Uterus (tissue), 4 donors: ENCODE results near the gene ZMYND11. TPM values are rescaled to one million over a fixed set of nuclear protein-coding genes. Genes with fewer than 3 reads are reported as not detected.

Source experiments
- DNase-seq, 2 donors: peaks; one replicate each; pipeline ENCODE4 v3.0.0-alpha.2; 2019 to 2020
- H3K27ac ChIP-seq, 2 donors: fragments of 200-600 bp; sonication (generic); 1 replicate in 1 of 2; 2 replicates in 1 of 2; pipeline ENCODE4 v1.5.1; 2016 to 2018
- H3K27me3 ChIP-seq, 2 donors: fragments of 200-600 bp; sonication (generic); one replicate each; pipeline ENCODE4 v1.5.1; 2018 to 2019; ENCODE audit warnings: control low read depth in 1 of 2
- H3K36me3 ChIP-seq, 2 donors: fragments of 200-600 bp; sonication (generic); one replicate each; pipeline ENCODE4 v1.5.1; 2019; ENCODE audit warnings: control low read depth in 1 of 2
- H3K4me1 ChIP-seq, 2 donors: fragments of 200-600 bp; sonication (generic); one replicate each; pipeline ENCODE4 v1.5.1; 2018 to 2019; ENCODE audit warnings: control low read depth in 1 of 2
- H3K4me3 ChIP-seq, 2 donors: fragments of 200-600 bp; sonication (generic); 1 replicate in 1 of 2; 2 replicates in 1 of 2; pipeline ENCODE4 v1.5.1; 2018 to 2019; ENCODE audit warnings: mild to moderate bottlenecking in 1 of 2
- H3K9me3 ChIP-seq, 2 donors: fragments of 200-600 bp; sonication (generic); one replicate each; pipeline ENCODE4 v1.5.1; 2019; ENCODE audit warnings: control low read depth in 1 of 2
- POLR2A ChIP-seq, 2 donors: fragments of 450-650 bp; IDR thresholded peaks; one replicate each; pipeline ENCODE4 v1.6.1; 2016; ENCODE audit warnings: antibody characterized with exemption in 2 of 2, mild to moderate bottlenecking in 1 of 2, moderate library complexity in 1 of 2
- intact Hi-C: fragments of 100-400 bp; cut with DNase I; formaldehyde crosslinking; loops from one replicate; pipeline ENCODE4 v1.15.1; 2023; ENCODE audit warnings: low total_unique reads
- total RNA-seq, 4 donors: library from RNA; depleted of rRNA in 3 of 4; stranded (reverse); fragments of >200 nt in 3 of 4; gene quantifications; one replicate each; pipeline versions ENCODE4 v1.1.0 to v1.2.4, GENCODE V29; 2014 to 2023
- TF ChIP-seq, protein P1 (sequence below), 4 experiments: fragments of 200-600 bp in 2 of 4; fragments of 450-650 bp in 2 of 4; sonication (generic) in 2 of 4; IDR thresholded peaks; one replicate each; pipeline ENCODE4 v1.5.1; 2016 to 2019; ENCODE audit warnings: antibody characterized with exemption in 4 of 4, mild to moderate bottlenecking in 2 of 4, moderate library complexity in 1 of 4
- donor health status: DM: yes; HTN: yes; CAD: no.

Gene ZMYND11
- total RNA-seq, 4 donors from 2014 or later = 54.1 to 122 (median 104) TPM

DNA sequence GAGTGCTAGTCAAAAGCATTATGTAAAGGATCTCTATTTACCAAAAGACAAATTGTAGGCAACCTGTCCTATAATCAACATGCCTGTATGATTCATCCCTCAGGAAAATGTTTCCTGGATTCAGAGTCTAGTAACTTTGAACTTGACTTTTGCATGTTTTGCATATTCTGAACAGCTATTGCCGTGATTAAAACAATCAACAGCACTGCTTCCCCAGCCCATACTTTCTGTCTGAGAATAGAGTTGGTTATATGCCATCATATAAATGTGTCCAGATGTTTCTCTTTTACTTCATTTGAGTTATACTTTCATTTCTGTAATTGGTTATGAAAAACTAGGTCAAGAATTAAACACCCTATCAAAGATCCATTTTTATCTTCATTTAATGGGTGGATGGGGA lies 83.5 kb downstream of the ZMYND11 start:
- Histone ChIP-seq H3K4me3 (no peak overlapping the region), H3K9me3 (no peaks in the 10 kb centered on the region), H3K4me1 (no peaks in the 10 kb centered on the region), H3K27ac (no peak overlapping the region), H3K36me3 (no peaks in the 10 kb centered on the region), H3K27me3 (no peaks in the 10 kb centered on the region)
- no peak for DNase-seq
- intact Hi-C loops = no loop called here
- TF ChIP-seq, protein P1, sequence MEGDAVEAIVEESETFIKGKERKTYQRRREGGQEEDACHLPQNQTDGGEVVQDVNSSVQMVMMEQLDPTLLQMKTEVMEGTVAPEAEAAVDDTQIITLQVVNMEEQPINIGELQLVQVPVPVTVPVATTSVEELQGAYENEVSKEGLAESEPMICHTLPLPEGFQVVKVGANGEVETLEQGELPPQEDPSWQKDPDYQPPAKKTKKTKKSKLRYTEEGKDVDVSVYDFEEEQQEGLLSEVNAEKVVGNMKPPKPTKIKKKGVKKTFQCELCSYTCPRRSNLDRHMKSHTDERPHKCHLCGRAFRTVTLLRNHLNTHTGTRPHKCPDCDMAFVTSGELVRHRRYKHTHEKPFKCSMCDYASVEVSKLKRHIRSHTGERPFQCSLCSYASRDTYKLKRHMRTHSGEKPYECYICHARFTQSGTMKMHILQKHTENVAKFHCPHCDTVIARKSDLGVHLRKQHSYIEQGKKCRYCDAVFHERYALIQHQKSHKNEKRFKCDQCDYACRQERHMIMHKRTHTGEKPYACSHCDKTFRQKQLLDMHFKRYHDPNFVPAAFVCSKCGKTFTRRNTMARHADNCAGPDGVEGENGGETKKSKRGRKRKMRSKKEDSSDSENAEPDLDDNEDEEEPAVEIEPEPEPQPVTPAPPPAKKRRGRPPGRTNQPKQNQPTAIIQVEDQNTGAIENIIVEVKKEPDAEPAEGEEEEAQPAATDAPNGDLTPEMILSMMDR (IDR thresholded peaks at IDR 0.05) = no peak
- no peak for TF ChIP-seq POLR2A (IDR thresholded peaks at IDR 0.05)

DNA sequence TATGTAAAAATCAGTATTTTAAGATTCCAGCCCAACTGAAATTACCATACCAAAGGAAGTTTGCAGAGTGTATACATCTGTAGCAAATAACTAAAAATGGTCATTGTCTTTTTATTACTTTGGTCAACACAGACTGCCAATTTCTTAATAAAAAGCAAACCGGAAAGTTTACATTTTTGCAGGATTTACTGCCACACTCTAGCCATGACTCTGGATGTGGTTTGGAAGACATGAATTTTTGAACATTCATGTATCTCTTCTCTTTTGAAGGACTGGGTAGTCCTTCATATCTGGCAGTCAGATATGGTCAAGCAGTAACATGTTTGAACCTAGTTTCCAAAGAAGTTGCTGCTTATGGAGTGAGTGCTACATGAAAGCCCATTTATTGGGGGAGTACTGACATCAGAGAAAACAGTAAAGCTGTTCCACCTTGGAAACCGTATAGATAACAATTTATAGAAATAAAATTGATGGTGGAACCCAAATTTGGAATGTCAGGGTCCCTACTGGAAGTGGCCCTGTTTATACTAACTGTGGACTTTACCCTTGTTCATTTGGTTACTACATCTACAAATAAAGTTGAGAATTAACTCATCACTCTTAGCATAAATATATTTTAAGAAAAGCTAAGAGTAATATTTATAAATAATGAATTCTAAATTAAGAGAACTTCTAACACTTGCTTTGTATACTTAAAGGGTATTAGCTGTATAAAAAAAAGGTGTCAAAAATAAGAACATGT lies 84.6 kb downstream of the ZMYND11 start:
- no peaks in the 10 kb centered on the region for H3K36me3 ChIP-seq
- TF ChIP-seq, protein P1 (IDR thresholded peaks at IDR 0.05) = no peak
- TF ChIP-seq POLR2A (IDR thresholded peaks at IDR 0.05) = no peak
- H3K4me3 ChIP-seq = no peak overlapping the region
- DNase-seq = no peak
- intact Hi-C loops = no loop called here
- no peaks in the 10 kb centered on the region for H3K4me1 ChIP-seq
- H3K27ac ChIP-seq = no peak overlapping the region
- H3K9me3 ChIP-seq = no peaks in the 10 kb centered on the region
- H3K27me3 ChIP-seq = no peaks in the 10 kb centered on the region

DNA sequence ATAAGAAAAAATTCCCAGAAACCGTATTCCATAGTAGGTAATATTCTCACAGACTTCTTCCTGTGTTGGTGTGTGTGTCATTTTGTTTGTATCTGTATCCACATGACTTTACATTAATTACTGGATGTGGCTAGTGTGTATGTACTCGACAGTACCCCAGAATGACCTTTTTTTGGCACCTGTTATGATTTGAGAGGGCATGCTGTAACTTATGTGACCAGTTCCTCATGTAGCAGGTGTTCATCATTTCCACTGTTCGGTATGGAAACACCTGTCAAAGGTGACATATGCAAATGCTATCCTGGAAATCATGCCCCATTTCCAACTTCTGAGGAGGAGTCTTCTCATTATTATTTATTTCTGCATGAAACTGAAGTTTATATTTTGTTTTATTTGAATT lies 89.3 kb downstream of the ZMYND11 start:
- TF ChIP-seq, protein P1 (IDR thresholded peaks at IDR 0.05) = no peak
- TF ChIP-seq POLR2A (IDR thresholded peaks at IDR 0.05) = no peak

DNA sequence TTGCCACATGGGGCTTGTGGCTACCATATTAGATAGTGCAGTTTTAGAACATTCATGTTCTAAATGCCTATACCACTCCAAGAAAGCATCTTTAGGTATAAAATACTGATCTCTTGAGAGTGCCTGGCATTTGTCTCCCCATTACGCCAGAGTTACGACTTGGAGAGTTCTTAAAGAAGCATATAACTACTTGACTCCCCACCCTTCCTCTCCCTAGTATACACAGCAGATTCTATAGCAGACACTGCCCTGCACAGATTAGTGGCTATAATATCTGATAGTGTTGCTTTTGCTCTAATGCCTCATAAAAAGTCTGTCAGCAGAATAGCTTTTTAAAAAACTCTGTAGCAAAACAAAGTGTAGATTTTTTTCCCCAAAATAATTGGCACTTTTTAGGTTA lies 90.8 kb downstream of the ZMYND11 start:
- no peak for TF ChIP-seq POLR2A (IDR thresholded peaks at IDR 0.05)
- TF ChIP-seq, protein P1 (IDR thresholded peaks at IDR 0.05) = no peak
- no peaks in the 10 kb centered on the region for H3K27me3 ChIP-seq

More for the DNA sequence above, 89.3 kb downstream of the ZMYND11 start:
- no peaks in the 10 kb centered on the region for H3K27me3 ChIP-seq
- no peak for DNase-seq
- intact Hi-C loops = no loop called here
- H3K36me3 ChIP-seq = no peaks in the 10 kb centered on the region
- no peaks in the 10 kb centered on the region for H3K4me1 ChIP-seq
- no peak overlapping the region for H3K4me3 ChIP-seq
- H3K27ac ChIP-seq = no peak overlapping the region
- H3K9me3 ChIP-seq = no peaks in the 10 kb centered on the region

DNA sequence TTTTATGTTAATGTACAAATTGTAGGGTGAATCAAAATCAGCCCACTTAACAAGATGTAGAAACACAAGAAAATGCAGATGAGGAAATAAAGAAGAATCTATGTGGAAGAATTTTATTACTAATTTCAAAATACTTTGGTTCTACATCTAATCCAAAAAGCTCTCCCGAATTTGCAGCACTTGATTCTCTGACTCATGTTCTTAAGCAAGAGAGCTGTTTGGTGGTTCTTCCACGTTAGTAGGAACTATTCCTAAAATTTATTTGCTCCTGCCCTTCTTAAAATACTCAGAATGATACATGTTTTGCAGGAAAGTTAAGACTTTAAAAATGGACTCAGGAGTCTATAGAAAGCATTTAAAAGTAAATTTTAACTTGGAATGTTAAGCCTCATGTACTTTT lies 91.8 kb downstream of the ZMYND11 start:
- Histone ChIP-seq H3K4me1 (no peaks in the 10 kb centered on the region), H3K9me3 (no peaks in the 10 kb centered on the region), H3K27me3 (no peaks in the 10 kb centered on the region), H3K4me3 (no peak overlapping the region), H3K36me3 (no peaks in the 10 kb centered on the region), H3K27ac (no peak overlapping the region)
- intact Hi-C loops = no loop called here
- no peak for DNase-seq
- TF ChIP-seq, protein P1 (IDR thresholded peaks at IDR 0.05) = no peak
- TF ChIP-seq POLR2A (IDR thresholded peaks at IDR 0.05) = no peak

More for the DNA sequence above, 90.8 kb downstream of the ZMYND11 start:
- H3K4me3 ChIP-seq = no peak overlapping the region
- DNase-seq = no peak
- intact Hi-C loops = no loop called here
- H3K9me3 ChIP-seq = no peaks in the 10 kb centered on the region
- H3K36me3 ChIP-seq = no peaks in the 10 kb centered on the region
- no peak overlapping the region for H3K27ac ChIP-seq
- H3K4me1 ChIP-seq = no peaks in the 10 kb centered on the region
